HG02642 (cell line): ENCODE data around the gene KAZN.

Experiments used
- ATAC-seq: cut with Tn5 transposase; IDR thresholded peaks from one replicate; pipeline ENCODE4 v1.9.1; 2021; ENCODE audit warnings: mild to moderate bottlenecking; ENCODE audit not compliant: unreplicated experiment, poor library complexity

The KAZN gene

GRCh38 chr1:15081102-15081501, 482.6 kb downstream of the KAZN start:
- ATAC-seq: no peak

- no peak for ATAC-seq
These were observed 485.1 kb downstream of the KAZN start for GRCh38 chr1:15083578-15083977.

DNA sequence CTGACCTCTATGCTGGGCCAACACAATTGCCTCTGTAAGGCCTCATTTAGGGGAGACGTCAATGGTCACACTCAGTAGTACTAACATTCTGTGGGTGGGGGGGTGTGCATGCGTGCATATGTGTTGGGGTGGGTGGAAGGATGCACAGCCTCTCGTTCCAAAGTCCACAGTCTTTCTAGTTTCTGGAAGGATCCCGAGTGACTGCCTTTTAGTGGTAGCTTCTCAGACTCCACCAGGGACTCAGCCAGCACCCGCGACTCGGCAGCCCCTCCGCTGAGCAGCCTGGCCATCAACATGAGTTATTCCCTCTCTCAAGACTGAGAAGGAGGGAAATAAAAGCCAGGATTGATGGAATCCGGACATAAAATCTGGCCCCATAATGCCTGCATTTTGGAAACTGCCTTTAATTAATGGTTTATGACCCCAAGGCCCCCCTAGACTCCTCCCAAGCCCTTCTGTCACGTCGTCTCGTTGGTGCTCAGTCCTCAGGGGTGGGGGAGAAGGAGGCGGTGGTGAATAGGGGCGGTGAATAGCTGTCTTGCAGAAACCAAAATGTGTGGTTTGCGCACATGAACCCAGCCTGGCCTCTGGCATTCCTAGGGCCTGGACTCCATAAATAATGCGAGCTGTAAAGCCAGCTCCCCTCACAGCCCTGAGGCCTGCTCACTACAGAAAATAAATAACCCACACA, 489.9 kb downstream of the KAZN start:
- ATAC-seq: no peak

GRCh38 chr1:15089258-15089992, 490.9 kb downstream of the KAZN start:
- no peak for ATAC-seq

- ATAC-seq: no peak
These were observed 491.9 kb downstream of the KAZN start for GRCh38 chr1:15090373-15090772.

- ATAC-seq: no peak
These were observed 495.6 kb downstream of the KAZN start for GRCh38 chr1:15094056-15094455.

DNA sequence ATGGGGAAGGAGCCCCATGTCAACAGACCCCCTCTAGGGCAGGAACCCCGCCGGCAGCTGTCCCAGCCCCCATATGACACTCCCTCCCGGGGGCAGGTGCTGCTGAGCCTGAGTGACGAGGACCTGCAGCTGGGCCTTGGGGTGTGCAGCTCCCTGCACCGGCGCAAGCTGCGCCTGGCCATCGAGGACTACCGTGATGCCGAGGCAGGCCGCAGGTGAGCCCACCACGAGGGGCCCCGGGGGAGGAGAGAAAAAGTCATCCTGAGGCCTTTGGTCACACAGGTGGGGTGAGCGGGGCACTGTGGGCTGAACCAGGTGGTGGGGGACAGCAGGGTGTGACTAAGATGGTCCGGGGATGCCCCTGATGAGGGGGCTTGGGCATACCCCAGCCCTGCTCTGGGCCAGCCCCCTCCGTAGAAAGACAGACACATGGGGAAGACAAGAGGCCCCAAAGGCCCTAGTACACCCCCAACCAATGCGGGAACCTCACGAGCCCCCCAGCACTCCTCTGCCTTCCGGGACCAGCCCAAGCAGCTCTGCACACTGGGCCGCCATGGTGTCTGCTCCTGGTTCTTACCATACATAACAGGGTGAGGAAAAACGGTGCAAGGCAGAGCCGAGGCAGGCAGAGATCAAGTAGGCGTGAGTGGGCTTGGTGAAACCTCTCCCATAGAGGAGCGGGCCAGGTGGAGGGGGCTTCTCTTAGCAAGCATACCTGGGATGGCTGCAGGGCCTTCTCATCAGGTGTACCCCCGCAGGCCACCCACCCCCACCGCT, 496.4 kb downstream of the KAZN start:
- ATAC-seq: no peak

GRCh38 chr1:15095496-15095875, 497.0 kb downstream of the KAZN start:
- no peak for ATAC-seq

GRCh38 chr1:15096293-15096692, 497.8 kb downstream of the KAZN start:
- ATAC-seq: no peak

DNA sequence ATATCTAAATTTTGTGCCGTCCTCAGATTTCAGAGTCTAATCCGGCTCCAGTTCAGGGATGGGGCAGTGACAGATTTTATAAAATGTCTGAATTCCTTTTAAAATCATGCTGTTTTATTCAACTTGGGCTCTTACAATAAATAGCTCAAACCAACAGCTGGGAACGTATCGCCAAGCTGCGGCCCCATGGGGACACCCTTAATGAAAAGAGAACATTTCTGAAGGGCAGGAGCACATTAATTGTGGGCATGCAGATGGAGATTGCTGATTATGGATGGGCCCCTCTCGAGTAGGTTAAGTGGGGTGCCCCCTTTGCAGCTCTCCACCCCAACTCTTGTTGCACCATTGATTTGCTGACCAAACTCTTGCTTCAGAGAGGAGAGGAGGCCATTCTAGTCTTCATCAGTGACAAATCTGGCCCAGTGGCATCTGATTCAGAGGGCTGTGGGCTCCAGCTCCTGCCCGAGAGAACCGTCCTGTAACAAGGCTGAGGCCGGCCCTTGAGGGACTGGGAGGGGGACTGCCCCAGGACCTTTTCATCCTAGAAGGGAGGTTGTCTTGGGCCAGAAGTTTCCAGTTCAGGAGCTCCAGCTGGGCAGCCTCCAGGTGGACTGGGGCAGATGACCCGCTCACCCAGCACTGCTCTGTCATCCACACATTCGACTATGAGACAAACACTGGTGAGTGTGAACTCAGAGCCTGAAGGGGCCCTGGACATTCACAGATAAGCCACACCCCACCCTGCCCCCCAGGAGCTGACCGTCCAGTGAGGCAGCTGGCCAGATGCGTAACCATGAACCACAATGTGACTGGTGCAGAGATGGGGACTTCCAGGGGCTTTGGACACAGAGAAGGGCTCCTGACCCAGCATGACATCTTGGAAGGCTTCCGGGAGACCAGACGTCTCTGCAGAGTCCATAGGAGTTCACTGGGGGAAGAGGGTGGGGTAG, 500.0 kb downstream of the KAZN start:
- no peak for ATAC-seq

GRCh38 chr1:15099441-15100120, 501.1 kb downstream of the KAZN start:
- no peak for ATAC-seq

- no peak for ATAC-seq
These were observed 501.8 kb downstream of the KAZN start for GRCh38 chr1:15100121-15100879.

DNA sequence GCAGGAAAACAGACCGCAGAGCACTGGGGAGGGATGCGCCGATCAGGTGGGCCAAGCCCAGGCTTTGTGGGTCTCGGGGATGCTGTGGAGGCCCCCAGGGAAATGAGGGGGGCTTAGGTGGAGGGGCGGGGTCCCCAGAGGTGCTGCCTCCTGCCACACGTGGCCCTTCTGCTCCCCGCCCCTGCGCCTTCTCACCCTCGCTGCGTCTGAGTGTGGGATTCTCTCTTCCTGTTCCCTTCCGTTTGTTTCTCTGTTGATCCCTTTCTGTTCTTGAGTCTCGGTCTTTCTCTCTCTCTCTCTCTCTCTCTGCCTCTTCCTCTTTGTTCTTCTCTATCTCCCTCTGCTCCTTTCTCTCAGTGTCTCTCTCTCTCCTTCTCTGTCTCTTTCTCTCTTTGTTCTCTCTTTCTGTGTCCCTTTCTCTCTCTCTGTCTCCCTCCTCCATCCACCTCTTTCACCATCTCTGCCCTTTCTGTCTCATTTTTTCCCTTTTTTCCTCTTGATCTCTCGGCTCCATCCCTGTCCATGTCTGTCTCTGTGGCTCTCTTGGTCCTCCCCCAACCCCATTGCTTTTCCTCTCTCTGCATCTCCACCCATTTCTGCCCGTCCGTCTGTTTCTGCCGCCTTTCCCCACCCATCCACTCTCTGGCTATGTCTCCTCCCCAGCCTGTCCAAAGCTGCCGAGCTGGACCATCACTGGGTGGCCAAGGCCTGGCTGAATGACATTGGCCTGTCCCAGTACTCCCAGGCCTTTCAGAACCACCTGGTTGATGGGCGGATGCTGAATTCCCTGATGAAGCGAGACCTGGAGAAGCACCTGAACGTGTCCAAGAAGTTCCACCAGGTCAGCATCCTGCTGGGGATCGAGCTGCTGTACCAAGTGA, 502.6 kb downstream of the KAZN start:
- ATAC-seq: no peak

- ATAC-seq: no peak
These were observed 503.3 kb downstream of the KAZN start for GRCh38 chr1:15101801-15102200.

- no peak for ATAC-seq
These were observed 504.2 kb downstream of the KAZN start for GRCh38 chr1:15102646-15103045.

DNA sequence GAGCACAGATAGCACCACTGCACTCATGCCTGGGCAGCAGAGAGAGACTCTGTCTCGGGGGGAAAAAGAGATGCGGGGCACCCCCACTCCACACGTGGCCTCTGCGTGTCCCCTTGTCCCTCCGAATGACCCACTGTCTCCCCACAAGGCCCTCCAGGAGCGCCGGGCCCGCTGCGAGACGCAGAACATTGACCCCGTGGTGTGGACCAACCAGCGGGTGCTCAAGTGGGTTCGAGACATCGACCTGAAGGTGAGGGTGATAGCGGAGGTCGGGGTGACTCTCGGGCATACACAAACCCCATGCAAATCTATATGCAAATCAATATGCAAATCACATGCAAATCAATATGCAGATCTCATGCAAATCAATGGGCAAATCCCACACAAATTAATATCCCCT, 504.7 kb downstream of the KAZN start:
- ATAC-seq: no peak

GRCh38 chr1:15103906-15104305, 505.4 kb downstream of the KAZN start:
- no peak for ATAC-seq

GRCh38 chr1:15104768-15105167, 506.3 kb downstream of the KAZN start:
- ATAC-seq: no peak
